Endothelial cell of hepatic sinusoid (primary cell): ENCODE results near the gene ZNF599.
"Not testable (repeated sequence)": the region's sequence is repeated elsewhere in the genome, so short reads cannot be mapped to it uniquely, and the experiment has no call there.

Experiments
- in situ Hi-C: cut with HindIII; loops from 2 replicates; pipeline ENCODE4 v1.10.0; 2017; ENCODE audit warnings: low sequenced_read_pairs

The ZNF599 gene

DNA sequence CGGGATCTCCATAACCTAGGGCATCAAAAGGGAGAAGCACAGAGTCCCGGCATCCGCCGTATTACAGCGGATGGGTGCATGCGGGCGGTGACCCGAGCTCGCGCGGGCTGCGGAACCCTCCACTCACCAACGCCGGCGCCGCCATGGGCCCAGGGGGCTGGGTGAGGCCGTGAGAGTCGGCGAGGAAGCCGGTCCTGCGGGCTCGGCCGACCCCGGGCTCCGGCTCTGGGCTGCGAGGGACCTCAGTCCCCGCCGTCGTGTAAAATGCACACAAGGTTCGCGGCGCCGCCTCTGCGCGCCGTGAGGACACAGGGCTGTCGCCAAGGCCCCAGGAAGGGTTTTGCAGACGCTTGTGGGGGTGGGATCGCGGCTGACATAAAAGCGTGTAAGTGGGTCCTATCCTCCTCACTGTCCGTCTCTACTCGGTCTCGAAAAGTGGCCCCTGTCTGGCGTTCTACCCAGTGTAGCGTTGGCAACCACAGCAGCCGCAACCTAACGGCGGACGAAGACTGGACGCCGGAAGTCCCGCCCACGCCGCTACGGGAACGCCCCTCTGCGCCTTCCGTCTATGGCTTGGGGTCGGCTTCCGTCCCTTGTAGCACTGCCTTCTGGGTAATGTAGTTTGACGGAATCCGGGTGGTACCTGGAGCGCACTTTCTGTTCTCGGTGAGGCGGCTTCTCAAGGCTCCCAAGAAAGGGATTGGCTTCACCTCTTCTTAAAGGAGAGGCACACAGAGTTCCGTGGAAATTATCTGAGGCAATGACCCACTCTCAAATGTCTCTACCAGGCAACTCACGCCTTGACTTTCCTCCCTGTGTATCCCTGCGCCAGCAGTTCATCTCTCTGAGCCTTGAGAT is at the start of gene ZNF599:
ZNF599 (minus strand) TSS at position 519 of the 858 bp plus-strand sequence; CDS start at position 145, 374 bp downstream.
- in situ Hi-C loops = no loop called here

- in situ Hi-C loops = no loop called here
Measured at GRCh38 chr19:34818270-34818669, 45.3 kb upstream of the ZNF599 start.

GRCh38 chr19:34816708-34817107 is 43.7 kb upstream of the ZNF599 start:
- in situ Hi-C loops = no loop called here

- in situ Hi-C loops = no loop called here
Measured at GRCh38 chr19:34808566-34808965, 35.6 kb upstream of the ZNF599 start.

GRCh38 chr19:34806976-34807860 is 34.2 kb upstream of the ZNF599 start:
- in situ Hi-C loops = no loop called here

- in situ Hi-C loops = no loop called here
Measured at GRCh38 chr19:34804115-34804514, 31.1 kb upstream of the ZNF599 start.

GRCh38 chr19:34796953-34797352 is 23.9 kb upstream of the ZNF599 start:
- in situ Hi-C loops = not testable (repeated sequence)

DNA sequence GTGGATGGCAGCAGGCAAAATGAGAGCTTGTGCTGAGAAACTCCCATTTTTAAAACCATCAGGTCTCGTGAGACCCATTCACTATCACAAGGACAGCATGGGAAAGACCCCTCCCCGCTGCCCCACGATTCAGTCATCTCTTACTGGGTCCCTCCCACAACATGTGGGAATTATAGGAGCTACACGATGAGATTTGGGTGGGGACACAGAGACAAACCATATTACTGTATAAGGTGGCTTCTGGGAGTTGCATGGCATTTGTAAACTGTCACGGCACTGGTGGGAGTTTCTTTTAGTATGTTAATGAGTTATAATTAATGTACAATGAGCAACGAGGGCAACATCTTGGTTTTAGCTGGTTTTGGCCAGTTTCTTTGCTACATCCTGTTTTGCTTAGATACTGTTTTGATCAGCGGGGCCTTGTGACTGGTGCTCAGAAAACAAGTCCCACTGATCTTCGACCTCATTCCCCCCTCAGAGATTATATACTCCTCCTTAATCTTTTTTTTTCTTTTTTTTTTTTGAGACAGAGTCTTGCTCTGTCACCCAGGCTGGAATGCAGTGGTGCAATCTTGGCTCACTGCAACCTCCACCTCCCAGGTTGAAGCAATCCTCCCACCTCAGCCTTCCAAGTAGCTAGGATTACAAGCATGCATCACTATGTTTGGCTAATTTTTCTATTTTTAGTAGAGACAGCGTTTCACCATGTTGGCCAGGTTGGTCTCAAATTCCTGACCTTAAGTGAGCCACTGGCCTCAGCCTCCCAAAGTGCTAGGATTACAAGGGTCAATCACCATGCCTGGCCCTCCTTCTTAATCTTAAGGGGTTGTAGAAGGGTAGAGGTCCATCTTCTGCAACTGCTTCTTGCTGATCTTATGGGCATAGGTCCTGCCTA is 21.3 kb upstream of the ZNF599 start:
- in situ Hi-C loops = no loop called here

DNA sequence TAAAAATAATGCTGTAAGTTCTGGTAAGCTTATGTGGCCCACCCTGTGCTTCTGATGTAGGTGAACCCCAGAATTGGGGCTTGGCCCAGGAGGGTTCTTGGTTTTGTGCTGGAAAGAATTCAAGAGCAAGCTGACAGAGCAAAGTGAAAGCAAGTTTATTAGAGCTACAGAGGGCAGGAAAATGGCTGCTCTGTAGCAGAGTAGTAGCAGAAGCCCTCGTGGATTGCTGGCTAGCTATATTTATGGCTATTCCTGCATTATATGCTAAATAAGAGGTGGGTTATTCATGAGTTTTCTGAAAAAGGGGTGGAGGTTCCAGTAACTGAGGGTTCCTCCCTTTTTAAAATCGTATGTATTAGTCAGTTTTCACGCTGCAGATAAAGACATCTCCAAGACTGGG is 20.6 kb upstream of the ZNF599 start:
- in situ Hi-C loops = no loop called here

DNA sequence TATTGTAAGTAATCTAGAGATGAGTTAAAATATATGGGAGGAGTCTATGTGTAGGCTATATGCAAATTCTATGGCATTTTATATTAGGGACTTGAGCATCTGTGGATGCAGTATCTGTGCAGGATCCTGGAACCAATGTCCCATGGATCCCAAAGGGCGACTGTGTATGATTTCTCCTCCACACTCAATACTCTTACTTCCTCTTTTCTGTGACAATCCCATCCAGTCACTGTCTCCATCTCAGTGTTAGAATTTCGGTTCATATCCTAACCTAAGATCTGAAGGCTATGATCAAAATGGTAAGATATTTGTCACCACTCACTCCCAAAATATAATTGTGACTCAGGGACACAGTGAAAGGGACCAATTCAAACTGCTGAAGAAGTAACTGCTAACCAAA is 15.1 kb upstream of the ZNF599 start:
- in situ Hi-C loops = no loop called here

DNA sequence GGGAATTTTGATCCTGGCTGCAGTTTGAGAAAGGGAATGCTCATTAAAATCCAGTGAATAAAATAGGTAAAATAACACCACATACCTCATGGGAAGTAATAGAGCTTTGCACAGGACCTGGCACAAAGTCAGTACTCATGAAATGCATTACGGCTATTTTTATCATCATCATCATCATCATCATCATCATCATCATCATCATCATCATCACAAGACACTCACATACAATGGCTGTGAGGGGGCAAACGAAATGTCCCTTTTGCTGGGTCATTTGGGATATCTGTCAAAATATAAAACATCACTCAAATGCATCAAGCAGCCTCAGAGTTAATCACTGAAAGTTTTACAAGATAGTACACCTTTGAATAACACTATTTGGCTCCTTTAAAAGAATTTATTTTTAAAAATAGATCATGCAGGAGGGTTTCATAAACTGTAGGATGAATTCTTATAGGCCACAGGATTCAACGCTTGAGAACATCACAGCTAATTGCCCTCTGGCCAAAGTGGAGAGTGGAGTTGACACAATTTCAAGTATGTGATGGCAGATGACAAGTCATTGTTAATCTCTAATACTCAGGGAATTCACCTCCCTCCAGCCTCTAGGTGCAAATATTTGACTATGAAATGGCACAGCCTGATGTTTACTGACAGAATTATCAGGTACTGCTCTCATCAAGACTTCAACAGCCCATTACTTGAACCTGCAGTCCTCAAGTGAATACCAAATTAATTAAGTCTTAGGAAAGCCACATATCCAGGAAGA is 14.2 kb upstream of the ZNF599 start:
- in situ Hi-C loops = no loop called here

- in situ Hi-C loops = no loop called here
Measured at GRCh38 chr19:34786236-34786635, 13.2 kb upstream of the ZNF599 start.

GRCh38 chr19:34779652-34780051 is 6.6 kb upstream of the ZNF599 start:
- in situ Hi-C loops = loop anchor here (5.0 kb wide), 2 partner anchors 43 to 92 kb away; no protein-coding TSS in a partner anchor

DNA sequence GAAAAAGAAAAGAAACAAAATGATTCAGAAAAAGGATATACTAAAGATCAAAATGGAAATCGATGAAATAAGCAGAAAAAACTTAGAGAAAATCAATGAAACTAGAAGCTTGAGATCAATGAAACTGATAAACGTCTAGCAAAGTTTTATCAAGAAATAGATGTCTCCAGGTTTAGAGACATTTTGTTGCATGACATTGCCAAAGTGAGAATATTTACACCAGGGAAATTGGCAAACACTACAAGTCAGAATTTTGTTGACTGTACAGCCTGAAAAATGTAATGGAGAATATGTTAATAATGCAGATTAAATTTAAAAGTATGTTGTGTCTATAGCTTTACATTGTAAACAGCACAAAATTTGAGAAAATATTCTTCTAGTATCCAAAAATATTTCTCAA is 5.3 kb upstream of the ZNF599 start:
- in situ Hi-C loops = loop anchor here (5.0 kb wide), 2 partner anchors 44 to 91 kb away; no protein-coding TSS in a partner anchor

- in situ Hi-C loops = loop anchor here (5.0 kb wide), 2 partner anchors 47 to 88 kb away; no protein-coding TSS in a partner anchor
Measured at GRCh38 chr19:34774857-34775256, 1.8 kb upstream of the ZNF599 start.

- in situ Hi-C loops = no loop called here
Measured at GRCh38 chr19:34773555-34773864, 495 bp upstream of the ZNF599 start.

DNA sequence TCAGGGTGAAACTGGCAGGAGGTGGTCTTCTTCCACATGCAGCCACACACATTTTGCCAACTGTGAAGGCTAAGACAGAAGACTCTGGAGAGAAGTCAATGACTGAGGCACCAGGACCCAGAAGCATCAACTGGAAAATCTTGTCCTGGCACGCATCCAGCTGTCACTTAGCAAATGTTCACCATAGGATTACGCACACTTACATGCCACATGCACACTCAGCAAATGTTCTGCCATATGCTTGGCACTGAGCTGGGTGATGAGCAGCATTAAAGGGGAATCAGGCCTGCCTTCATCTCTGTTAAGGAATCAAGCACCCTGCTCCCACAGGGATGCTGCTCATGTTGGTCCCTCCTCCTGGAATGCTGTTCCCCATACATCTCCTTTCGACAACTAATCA is 5.1 kb downstream of the ZNF599 start:
- in situ Hi-C loops = no loop called here

- in situ Hi-C loops = no loop called here
Measured at GRCh38 chr19:34766386-34766785, 6.6 kb downstream of the ZNF599 start.

DNA sequence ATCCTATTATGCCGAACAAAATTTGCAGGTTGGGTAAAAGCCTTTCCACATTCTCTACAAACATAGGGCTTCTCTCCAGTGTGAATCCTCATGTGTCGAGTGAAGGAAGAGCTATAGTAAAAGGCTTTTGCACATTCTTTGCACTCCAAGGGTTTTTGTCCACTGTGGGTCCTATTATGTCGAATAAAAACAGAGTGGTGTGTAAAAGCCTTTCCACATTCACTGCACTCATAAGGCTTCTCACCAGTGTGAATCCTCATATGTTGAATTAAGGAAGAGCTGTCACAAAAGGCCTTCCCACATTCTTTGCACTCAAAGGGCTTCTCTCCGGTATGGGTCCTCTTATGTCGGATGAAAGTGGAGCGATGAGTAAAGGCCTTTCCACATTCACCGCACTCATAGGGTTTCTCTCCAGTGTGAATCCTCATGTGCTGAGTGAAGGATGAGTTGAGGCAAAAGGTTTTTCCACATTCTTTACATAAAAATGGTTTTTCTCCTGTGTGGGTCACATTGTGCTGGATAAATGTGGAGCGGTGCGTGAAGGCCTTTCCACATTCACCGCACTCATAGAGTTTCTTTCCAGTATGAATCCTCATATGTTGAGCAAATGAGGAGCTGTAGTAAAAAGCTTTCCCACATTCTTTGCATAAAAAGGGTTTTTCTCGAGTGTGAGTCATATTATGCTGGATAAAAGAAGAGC is 13.6 kb downstream of the ZNF599 start:
- in situ Hi-C loops = no loop called here
